Hindlimb muscle (tissue), 1 donor: ENCODE data around the gene DRC3. TPM values are rescaled to one million over a fixed set of nuclear protein-coding genes. Genes with fewer than 3 reads are reported as not detected.

Source experiments
- DNase-seq: peaks from one replicate; pipeline ENCODE4 v3.0.0-alpha.2; 2013
- polyA plus RNA-seq: library from polyadenylated mRNA; unstranded; fragments of 120-200 nt; gene quantifications from one replicate; pipeline ENCODE4 v1.2.1, GENCODE V29; 2013; ENCODE audit not compliant: insufficient read length

The DRC3 gene
- polyA plus RNA-seq, 1 donor, result 8.3 TPM

DNA sequence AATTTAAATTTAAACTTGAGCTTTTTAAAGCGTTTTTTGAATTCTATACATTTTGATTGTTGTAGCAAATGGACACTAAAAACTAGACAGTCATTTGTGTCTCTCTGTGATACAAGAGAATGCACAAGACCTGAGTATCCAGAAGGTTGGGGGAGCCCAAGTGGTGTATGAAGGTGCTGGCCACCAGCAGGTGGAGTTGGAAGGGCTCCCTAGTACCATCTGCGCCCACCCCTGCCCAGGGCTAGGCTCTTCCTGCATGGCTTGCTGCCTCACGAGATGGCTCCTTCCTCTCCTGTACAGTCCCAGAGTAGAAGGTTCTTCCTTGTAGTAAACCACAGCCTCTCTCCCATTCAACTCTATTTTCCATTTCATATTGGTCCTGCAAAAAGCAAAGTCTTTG is 83.6 kb downstream of the DRC3 start:
- no peak for DNase-seq

DNA sequence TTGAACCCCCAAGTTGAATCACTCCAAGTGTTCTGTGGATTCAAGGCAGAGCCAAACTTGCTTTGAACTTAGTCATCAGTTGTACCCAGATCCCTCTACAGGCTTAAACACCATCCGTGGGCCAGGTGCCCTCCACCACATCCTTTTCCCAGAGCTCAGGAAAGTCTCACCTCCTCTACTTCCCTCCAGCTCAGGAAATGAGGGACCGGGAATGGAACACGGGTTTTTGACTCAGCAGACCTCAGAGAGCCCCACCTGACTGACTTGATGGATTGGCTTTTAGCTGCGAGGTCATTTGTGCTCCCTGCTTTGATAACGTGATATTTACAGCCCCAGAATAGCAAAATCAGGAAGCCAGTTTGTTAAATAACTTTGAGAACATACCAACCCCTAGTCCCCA is 86.6 kb downstream of the DRC3 start:
- DNase-seq, result no peak

DNA sequence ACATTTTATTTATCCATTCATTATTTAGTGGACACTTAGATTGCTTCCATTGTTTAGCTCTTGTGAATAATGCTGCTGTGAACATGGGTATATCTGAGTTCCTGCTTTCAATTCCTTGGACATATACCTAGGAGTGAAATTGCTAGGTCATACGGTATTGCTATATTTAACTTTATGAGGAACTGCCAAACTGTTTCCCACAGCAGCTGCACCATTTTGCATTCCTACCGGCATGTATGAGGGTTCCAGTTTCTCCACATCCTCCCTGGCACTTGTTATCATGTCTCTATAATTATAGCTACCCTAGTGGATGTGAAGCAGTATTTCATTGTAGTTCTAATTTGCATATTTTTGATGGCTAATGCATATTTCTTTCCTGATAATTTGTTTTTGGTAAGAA is 91.4 kb downstream of the DRC3 start:
- no peak for DNase-seq

DNA sequence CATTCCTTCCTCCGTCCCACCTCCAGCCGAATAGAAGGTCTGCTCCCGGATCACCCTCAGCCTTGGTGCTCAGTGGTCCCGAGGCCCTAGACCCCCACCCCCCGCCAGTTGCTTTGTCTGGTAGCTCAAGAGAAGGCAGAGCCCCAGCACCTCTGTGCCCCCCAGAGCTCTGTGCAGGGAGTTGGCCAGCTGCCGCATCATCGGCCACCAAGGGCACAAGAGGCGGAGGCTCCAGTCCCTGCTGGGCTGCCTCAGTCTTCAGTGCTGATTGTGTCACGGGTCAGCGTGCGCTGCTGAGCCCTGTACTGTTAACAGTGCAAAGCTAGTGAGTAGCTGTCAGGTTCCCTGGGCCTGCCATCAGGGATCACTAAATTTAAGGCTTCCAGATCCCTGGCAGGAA is 92.9 kb downstream of the DRC3 start:
- no peak for DNase-seq

Other genes with a start within 250 kb of the DRC3 start
- 26.3 TPM for gene SREBF1, start 135.9 kb upstream of the DRC3 start, polyA plus RNA-seq
- gene TOM1L2, start 462 bp upstream of the DRC3 start, polyA plus RNA-seq, result 51.8 TPM
- gene ATPAF2, start 66.3 kb downstream of the DRC3 start, polyA plus RNA-seq, result 19.0 TPM
- gene GID4, start 66.5 kb downstream of the DRC3 start, polyA plus RNA-seq, result 11.3 TPM
- 28.6 TPM for gene DRG2, start 115.1 kb downstream of the DRC3 start, polyA plus RNA-seq
- 1.3 TPM for gene MYO15A, start 135.9 kb downstream of the DRC3 start, polyA plus RNA-seq
- gene ALKBH5, start 211.0 kb downstream of the DRC3 start, polyA plus RNA-seq, result 71.1 TPM